22Rv1 (cell line): ENCODE results near the gene SPC24.
"Not testable (repeated sequence)": the region's sequence is repeated elsewhere in the genome, so short reads cannot be mapped to it uniquely, and the experiment has no call there.

ENCODE experiments used
- H3K27ac ChIP-seq: fragments of 450-650 bp; 2 replicates; pipeline ENCODE4 v1.5.1; 2017
- ZFX ChIP-seq: fragments of 450-650 bp; IDR thresholded peaks from 2 replicates; pipeline ENCODE4 v1.6.1; 2017; ENCODE audit warnings: antibody characterized with exemption, borderline replicate concordance
- TF ChIP-seq, protein P1 (sequence below): fragments of 450-650 bp; IDR thresholded peaks from 2 replicates; pipeline ENCODE4 v1.5.1; 2017; ENCODE audit warnings: mild to moderate bottlenecking

SPC24 gene

GRCh38 chr19:11164296-11164695 lies 8.7 kb upstream of the SPC24 start:
- no peak for TF ChIP-seq ZFX
- TF ChIP-seq, protein P1, sequence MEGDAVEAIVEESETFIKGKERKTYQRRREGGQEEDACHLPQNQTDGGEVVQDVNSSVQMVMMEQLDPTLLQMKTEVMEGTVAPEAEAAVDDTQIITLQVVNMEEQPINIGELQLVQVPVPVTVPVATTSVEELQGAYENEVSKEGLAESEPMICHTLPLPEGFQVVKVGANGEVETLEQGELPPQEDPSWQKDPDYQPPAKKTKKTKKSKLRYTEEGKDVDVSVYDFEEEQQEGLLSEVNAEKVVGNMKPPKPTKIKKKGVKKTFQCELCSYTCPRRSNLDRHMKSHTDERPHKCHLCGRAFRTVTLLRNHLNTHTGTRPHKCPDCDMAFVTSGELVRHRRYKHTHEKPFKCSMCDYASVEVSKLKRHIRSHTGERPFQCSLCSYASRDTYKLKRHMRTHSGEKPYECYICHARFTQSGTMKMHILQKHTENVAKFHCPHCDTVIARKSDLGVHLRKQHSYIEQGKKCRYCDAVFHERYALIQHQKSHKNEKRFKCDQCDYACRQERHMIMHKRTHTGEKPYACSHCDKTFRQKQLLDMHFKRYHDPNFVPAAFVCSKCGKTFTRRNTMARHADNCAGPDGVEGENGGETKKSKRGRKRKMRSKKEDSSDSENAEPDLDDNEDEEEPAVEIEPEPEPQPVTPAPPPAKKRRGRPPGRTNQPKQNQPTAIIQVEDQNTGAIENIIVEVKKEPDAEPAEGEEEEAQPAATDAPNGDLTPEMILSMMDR, result no peak
- no peak overlapping the region for H3K27ac ChIP-seq

GRCh38 chr19:11160440-11160768 lies 4.8 kb upstream of the SPC24 start:
- not testable (repeated sequence) for H3K27ac ChIP-seq

GRCh38 chr19:11159598-11160439 lies 4.2 kb upstream of the SPC24 start:
- no peak for TF ChIP-seq ZFX
- TF ChIP-seq, protein P1, result no peak
- no peak overlapping the region for H3K27ac ChIP-seq

DNA sequence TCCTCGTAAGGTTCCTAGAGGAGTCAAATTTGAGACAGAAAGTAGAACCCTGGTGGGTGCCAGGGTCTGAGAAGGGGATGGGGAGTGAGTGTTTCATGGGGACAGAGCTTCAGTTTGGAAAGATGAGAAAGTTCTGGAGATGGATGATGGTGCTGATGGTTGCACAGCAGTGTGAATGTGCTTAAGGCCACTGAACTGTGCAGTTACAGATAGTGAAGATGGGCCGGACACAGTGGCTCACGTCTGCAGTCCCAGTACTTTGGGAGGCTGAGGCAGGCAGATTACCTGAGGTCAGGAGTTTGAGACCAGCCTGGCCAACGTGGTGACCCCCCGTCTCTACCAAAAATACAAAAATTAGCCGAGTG lies 917 bp downstream of the SPC24 start:
- peak overlapping the region; percentile 76 for H3K27ac ChIP-seq

GRCh38 chr19:11152318-11153062 lies 3.1 kb downstream of the SPC24 start:
- H3K27ac ChIP-seq, result peak overlapping the region; percentile 76; the same call in 1 of the 2 replicates
- TF ChIP-seq, protein P1, result no peak
- TF ChIP-seq ZFX, result no peak

More for the DNA sequence above, 917 bp downstream of the SPC24 start:
- TF ChIP-seq, protein P1, result no peak
- TF ChIP-seq ZFX, result no peak

- no peak overlapping the region for H3K27ac ChIP-seq
- no peak for TF ChIP-seq ZFX
- TF ChIP-seq, protein P1, result no peak
Observed at GRCh38 chr19:11151181-11151580, 4.4 kb downstream of the SPC24 start.

DNA sequence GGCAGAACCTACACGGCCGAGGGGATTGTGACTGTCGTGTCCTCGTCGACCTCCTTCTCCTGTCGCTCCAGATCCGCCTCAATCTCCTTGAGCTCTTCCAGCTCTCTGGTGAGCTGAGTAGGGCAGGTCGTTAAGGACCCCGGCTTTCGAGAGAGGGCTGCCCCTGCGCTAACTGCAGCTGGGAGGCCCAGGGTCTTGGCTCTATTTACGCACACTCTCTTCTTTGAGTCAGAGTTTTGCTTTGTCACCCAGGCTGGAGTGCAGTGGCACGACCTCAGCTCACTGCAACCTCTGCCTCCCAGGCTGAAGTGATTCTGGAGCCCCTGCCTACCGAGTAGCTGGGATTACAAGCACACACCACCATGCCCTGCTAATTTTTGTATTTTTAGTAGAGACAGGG lies 7.6 kb downstream of the SPC24 start:
- TF ChIP-seq ZFX, result no peak
- TF ChIP-seq, protein P1, result no peak
- H3K27ac ChIP-seq, result 0 out of 2 replicates have a peak overlapping the region, but pooled peaks have one; percentile 17
